ENCODE measurements around the gene SNX33. TPM values are rescaled to one million over a fixed set of nuclear protein-coding genes. Genes with fewer than 3 reads are reported as not detected.

The SNX33 gene
- total RNA-seq, 2 experiments from 2014 or later = 0.09 to 0.38 TPM

- intact Hi-C loops (cut with micrococcal nuclease; ENCODE audit: unreplicated experiment) = loop anchor here (5.0 kb wide), 1 partner anchor 46 kb away; no protein-coding TSS in a partner anchor
Observed at GRCh38 chr15:75636026-75636425, 11.7 kb upstream of the SNX33 start.

GRCh38 chr15:75637245-75638009, 10.3 kb upstream of the SNX33 start:
- Histone ChIP-seq H3K4me2 (ENCODE audit: low read length) (peak overlapping the region; percentile 100), H3K4me1 (ENCODE audit: insufficient read depth, low read length, poor library complexity, severe bottlenecking) (peaks cover 39% of the 10 kb centered on the region), H3K4me3 (ENCODE audit: low read depth, low read length, poor library complexity, severe bottlenecking) (peak overlapping the region; percentile 89), H3K79me2 (ENCODE audit: insufficient read depth, low read depth, low read length) (peaks cover 43% of the 10 kb centered on the region), H3K36me3 (ENCODE audit: insufficient read depth, low read length) (peaks cover 28% of the 10 kb centered on the region), H2AFZ (ENCODE audit: low read length) (no peak overlapping the region), H4K20me1 (ENCODE audit: insufficient read depth, low read length) (peaks cover 26% of the 10 kb centered on the region), H3K27ac (ENCODE audit: low read depth, low read length, poor library complexity, severe bottlenecking) (no peak overlapping the region), H3K9me3 (ENCODE audit: low read length) (no peaks in the 10 kb centered on the region), H3K9me2 (ENCODE audit: insufficient read depth, low read length) (no peaks in the 10 kb centered on the region)
- no TSS peak for BruUV-seq (replicated peaks)
- ChIA-PET POLR2A (interaction anchor here (0.6 to 1.5 kb wide), 4 partner anchors 10 to 129 kb away, joined by 3 to 6 read pairs (median 4); partner anchors contain the start of gene SNUPN), CTCF (ENCODE audit: unreplicated experiment) (no interaction called here)
- no peak for TF ChIP-seq EZH2phosphoT487 (IDR thresholded peaks at IDR 0.05; ENCODE audit: borderline replicate concordance, low read depth, low read length)
- TF ChIP-seq, protein P1, sequence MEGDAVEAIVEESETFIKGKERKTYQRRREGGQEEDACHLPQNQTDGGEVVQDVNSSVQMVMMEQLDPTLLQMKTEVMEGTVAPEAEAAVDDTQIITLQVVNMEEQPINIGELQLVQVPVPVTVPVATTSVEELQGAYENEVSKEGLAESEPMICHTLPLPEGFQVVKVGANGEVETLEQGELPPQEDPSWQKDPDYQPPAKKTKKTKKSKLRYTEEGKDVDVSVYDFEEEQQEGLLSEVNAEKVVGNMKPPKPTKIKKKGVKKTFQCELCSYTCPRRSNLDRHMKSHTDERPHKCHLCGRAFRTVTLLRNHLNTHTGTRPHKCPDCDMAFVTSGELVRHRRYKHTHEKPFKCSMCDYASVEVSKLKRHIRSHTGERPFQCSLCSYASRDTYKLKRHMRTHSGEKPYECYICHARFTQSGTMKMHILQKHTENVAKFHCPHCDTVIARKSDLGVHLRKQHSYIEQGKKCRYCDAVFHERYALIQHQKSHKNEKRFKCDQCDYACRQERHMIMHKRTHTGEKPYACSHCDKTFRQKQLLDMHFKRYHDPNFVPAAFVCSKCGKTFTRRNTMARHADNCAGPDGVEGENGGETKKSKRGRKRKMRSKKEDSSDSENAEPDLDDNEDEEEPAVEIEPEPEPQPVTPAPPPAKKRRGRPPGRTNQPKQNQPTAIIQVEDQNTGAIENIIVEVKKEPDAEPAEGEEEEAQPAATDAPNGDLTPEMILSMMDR (conservative IDR thresholded peaks at IDR 0.05; ENCODE audit: low read length) = no peak
- DNase-seq (ENCODE audit: low spot score) = no peak
- intact Hi-C loops (cut with micrococcal nuclease; ENCODE audit: unreplicated experiment) = loop anchor here (5.0 kb wide), 1 partner anchor 45 kb away; no protein-coding TSS in a partner anchor

More at GRCh38 chr15:75636026-75636425, 11.7 kb upstream of the SNX33 start:
- no peaks in the 10 kb centered on the region for H3K9me3 ChIP-seq (ENCODE audit: low read length)
- DNase-seq (ENCODE audit: low spot score) = no peak
- peak overlapping the region; percentile 21 for H3K4me2 ChIP-seq (ENCODE audit: low read length)
- peak overlapping the region; percentile 1 for H3K4me3 ChIP-seq (ENCODE audit: low read depth, low read length, poor library complexity, severe bottlenecking)
- no peak overlapping the region for H3K27ac ChIP-seq (ENCODE audit: low read depth, low read length, poor library complexity, severe bottlenecking)
- peaks cover 26% of the 10 kb centered on the region for H4K20me1 ChIP-seq (ENCODE audit: insufficient read depth, low read length)
- no peak overlapping the region for H2AFZ ChIP-seq (ENCODE audit: low read length)
- ChIA-PET CTCF (ENCODE audit: unreplicated experiment) (interaction anchor here (0.6 kb wide), 1 partner anchor 92 kb away, joined by 3 read pairs; no protein-coding TSS in a partner anchor), POLR2A (interaction anchor here (0.8 to 1.4 kb wide), 2 partner anchors 8 to 536 kb away, joined by 3 read pairs; no protein-coding TSS in a partner anchor)
- peaks cover 28% of the 10 kb centered on the region for H3K36me3 ChIP-seq (ENCODE audit: insufficient read depth, low read length)
- peaks cover 26% of the 10 kb centered on the region for H3K4me1 ChIP-seq (ENCODE audit: insufficient read depth, low read length, poor library complexity, severe bottlenecking)
- BruUV-seq (replicated peaks) = no TSS peak
- no peaks in the 10 kb centered on the region for H3K9me2 ChIP-seq (ENCODE audit: insufficient read depth, low read length)
- peaks cover 43% of the 10 kb centered on the region for H3K79me2 ChIP-seq (ENCODE audit: insufficient read depth, low read depth, low read length)
- TF ChIP-seq, protein P1 (conservative IDR thresholded peaks at IDR 0.05; ENCODE audit: low read length) = no peak
- no peak for TF ChIP-seq EZH2phosphoT487 (IDR thresholded peaks at IDR 0.05; ENCODE audit: borderline replicate concordance, low read depth, low read length)

Data from OCI-LY7 (cell line).